ENCODE results near the gene DDIAS.
"Not testable (repeated sequence)": the region's sequence is repeated elsewhere in the genome, so short reads cannot be mapped to it uniquely, and the experiment has no call there.

The DDIAS gene, protein sequence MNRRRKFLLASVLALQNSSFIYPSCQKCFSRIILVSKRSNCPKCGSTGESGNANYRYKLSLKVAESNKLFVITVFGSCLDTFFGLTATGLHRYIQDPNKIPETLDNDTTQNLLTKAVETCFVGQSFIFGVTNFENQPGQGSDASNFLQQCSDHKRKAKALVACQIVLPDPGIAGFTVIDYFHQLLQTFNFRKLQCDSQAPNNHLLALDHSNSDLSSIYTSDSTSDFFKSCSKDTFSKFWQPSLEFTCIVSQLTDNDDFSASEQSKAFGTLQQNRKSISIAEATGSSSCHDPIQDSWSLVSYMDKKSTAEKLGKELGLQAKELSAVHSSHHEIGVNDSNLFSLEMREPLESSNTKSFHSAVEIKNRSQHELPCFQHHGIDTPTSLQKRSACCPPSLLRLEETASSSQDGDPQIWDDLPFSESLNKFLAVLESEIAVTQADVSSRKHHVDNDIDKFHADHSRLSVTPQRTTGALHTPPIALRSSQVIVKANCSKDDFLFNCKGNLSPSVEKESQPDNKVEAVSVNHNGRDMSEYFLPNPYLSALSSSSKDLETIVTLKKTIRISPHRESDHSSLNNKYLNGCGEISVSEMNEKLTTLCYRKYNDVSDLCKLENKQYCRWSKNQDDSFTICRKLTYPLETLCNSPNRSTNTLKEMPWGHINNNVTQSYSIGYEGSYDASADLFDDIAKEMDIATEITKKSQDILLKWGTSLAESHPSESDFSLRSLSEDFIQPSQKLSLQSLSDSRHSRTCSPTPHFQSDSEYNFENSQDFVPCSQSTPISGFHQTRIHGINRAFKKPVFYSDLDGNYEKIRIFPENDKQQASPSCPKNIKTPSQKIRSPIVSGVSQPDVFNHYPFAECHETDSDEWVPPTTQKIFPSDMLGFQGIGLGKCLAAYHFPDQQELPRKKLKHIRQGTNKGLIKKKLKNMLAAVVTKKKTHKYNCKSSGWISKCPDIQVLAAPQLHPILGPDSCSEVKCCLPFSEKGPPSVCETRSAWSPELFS

DNA sequence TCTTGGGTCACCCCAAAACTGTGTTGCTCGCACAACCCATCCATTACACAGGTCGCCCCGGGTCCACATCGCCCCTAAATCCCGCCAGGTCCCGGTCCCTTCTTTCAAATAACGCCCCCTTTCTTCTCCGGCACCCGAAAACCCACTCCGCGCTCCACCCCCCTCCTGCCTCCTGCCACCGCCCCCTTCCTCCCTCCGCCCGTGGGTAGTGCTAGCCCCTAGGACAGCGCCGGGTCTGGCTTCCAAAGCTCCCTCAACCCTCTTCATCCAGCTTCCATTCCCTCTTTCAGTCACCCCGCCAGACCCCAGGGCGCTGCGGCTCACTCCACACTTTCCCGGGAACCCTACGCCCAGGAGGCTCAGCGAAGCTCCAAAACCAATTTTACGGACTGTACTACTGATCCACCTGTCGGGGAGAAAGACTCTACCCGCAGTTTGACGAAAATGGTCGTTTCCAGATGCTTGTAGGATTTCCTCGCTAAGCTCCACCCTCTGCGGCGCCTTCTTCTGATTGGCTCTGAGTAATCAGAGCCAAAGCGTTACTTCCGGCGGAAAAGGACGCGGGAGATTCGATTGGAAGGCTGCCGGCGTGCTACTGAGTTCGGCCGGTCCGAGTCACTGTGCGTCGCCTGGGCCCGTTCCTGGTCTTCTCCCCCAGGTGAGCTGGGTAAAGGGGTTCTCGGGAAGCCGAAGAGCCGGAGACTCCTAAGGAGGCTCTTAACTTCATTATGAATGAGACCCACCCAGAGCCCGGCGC, at the start of gene DDIAS:
DDIAS (plus strand) TSS at position 572 of the 757 bp plus-strand sequence. CDS start 13,003 bp downstream, outside the sequence.
- DNase-seq (ENCODE audit: low spot score) = peak; percentile 75

DNA sequence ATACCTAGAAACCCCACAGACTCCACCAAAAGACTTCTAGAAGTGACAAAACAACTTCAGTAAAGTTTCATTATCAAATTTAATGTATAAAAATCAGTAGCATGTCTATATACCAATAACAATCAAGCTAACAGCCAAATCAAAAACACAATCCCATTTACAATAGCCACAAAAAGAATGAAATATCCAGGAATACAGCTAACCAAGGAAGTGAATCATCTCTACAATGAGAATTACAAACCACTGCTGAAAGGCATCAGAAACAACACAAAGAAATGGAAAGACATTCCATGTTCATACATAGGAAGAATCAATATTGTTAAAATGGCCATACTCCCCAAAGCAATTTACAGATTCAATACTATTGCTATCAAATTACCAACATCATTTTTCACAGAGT, 47.3 kb upstream of the DDIAS start:
- DNase-seq (ENCODE audit: low spot score) = no peak

DNA sequence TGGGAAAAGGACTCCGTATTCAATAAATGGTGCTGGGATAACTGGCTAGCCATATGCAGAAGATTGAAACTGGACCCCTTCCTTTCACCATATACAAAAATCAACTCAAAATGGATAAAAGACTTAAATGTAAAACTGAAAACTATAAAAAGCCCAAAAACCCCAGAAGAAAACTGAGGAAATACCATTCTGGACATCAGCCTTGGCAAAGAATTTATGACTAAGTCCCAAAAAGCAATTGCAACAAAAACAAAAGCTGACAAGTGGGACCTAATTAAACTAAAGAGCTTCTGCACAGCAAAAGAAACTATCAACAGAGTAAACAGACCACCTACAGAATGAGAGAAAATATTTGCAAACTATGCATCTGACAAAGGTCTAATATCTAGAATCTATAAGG, 46.6 kb upstream of the DDIAS start:
- DNase-seq (ENCODE audit: low spot score) = not testable (repeated sequence)

GRCh38 chr11:82855616-82856015, 45.9 kb upstream of the DDIAS start:
- no peak for DNase-seq (ENCODE audit: low spot score)

- DNase-seq (ENCODE audit: low spot score) = no peak
These were observed 44.4 kb upstream of the DDIAS start for GRCh38 chr11:82857145-82857544.

DNA sequence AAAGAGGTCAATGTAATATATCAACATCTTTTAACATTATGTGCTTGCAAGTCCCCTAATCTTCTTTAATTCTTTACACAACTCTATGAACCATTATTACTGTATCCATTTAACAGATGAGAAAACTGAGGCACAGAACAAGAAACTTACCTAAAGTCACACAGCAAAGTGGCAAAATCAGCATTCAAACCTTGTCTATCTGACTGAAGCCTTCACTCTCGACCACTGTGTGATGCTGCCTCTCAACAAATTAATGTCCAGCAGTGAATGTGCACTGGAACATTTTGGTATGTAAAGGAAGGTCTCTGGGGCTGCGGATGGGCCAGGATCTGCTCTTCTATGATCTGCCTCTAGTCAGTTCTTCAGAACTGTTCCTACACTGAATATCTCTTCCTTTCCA, 43.4 kb upstream of the DDIAS start:
- no peak for DNase-seq (ENCODE audit: low spot score)

GRCh38 chr11:82858556-82859091, 42.9 kb upstream of the DDIAS start:
- DNase-seq (ENCODE audit: low spot score) = no peak

- DNase-seq (ENCODE audit: low spot score) = no peak
These were observed 41.8 kb upstream of the DDIAS start for GRCh38 chr11:82859750-82860149.

GRCh38 chr11:82862379-82862778, 39.2 kb upstream of the DDIAS start:
- no peak for DNase-seq (ENCODE audit: low spot score)

GRCh38 chr11:82863209-82863608, 38.3 kb upstream of the DDIAS start:
- DNase-seq (ENCODE audit: low spot score) = no peak

GRCh38 chr11:82864268-82864667, 37.3 kb upstream of the DDIAS start:
- DNase-seq (ENCODE audit: low spot score) = peak; percentile 30

- DNase-seq (ENCODE audit: low spot score) = no peak
These were observed 35.7 kb upstream of the DDIAS start for GRCh38 chr11:82865841-82866240.

DNA sequence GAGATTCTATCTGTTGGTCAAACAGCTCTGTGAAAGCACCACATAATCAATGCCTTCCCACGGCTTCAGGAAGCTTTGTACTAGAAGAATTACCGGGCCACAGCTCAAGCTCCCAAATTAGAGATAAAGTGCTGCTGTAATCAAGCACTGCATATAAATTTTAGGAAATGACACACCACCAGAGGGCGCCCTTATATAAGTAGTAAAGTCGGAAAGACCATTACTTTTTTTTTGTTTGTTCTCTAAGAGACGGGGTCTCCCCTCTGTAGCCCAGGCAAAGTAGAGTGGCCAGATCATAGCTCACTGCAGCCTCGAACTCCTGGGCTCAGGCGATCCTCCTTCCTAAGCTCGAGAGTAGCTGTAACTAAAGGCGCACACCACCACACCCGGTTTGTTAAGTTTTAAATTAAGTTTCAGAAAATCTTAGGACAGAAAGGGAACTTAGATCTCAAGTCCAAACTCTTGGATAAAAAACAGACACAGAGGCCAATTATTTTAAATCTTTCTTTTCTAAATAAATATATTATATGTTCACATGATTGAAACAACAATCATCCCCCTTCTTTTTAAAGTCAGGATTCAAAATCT, 33.9 kb upstream of the DDIAS start:
- peak; percentile 42 for DNase-seq (ENCODE audit: low spot score)

DNA sequence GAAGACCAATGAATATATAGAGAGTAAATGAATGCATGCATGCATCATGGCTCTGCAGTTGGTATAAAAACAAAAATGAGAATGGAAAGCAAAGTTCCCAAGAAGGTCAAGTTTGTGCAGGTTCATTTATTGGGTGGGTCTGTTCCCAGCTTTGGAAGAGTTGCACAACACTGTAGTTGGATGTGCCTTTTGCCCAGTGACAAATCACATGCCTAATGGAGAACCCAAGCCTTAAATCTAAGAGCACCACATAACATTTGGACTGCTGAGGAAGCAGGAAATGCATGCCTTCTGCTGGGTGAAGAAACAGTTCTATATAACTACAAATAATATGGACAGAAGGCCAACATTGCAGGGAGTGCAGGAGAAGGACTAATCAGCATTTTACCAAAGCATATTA, 31.9 kb upstream of the DDIAS start:
- no peak for DNase-seq (ENCODE audit: low spot score)

- DNase-seq (ENCODE audit: low spot score) = no peak
These were observed 29.9 kb upstream of the DDIAS start for GRCh38 chr11:82871646-82872045.

DNA sequence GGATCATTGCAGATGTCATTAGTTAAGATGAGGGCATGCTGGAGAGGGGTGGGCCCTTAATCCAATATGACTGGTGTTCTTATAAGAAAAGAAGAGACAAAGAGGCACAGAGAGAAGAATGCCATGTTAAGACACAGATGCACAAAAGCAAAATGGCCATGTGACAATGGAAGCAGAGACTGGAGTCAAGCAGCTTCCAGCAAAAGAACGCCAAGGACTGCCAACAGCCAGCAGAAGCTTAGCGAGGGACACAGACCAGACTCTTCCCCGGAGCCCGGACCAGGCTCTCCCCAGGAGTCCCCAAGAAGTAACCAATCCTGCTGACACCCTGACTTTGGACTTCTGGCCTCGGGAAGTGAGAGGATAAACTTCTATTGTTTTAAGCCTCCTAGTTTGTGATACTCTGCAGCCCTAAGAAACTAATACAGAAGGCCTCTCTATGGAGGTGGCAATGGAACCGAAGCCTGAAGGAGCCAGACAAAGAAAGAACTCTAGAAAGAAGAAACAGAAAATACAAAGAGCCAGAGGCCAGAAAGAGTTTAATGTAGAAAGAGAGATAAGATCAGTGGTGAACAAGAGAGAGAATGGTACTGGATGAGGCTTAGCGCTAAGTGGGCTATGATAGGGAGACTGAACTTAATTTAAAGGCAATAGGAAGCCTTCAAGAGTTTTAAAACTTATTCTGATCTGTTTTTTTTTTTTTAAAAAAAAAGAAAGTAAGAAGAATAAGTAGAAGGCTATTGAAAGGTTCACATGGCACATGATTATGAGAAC, 29.0 kb upstream of the DDIAS start:
- DNase-seq (ENCODE audit: low spot score) = no peak

- DNase-seq (ENCODE audit: low spot score) = no peak
These were observed 27.6 kb upstream of the DDIAS start for GRCh38 chr11:82873919-82874333.

DNA sequence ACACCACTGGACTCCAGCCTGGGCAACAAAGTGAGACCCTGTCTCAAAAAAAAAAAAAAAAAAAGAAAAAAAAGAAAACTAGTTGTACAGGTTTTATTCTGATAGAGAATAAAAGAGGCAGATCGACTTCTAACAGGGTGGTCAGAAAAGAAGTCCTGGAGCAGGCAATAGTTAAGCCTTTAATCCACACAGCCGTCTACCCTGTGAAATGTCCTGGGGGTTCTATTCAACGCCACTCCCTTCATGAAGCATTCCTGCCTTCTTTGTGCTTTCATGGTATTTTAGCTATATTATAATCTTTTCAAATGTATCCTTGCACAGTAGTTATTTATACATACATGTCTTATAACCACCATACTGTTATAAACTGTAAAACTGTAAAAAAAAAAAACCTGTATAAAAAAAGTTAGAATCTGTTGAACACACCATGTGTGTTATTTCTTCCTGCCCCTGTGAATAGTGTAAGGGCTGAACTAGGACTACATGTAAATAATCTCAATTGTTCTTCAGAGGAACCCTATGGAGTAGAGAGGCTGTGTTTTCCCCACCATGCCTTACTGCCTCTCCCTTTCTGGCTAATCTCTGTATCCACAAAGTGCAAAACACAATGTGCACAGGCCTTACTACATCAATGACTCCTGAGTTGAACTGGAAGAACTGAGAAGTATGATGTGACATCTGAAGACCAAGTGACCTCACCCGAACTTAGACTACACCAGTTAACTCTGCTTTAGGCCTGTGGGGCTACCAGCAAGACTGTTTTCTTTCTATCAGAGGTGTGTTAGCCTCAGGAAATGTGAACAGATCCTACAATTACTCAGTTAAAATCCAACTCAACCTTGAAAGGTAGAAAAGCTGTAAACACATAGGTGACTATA, 26.7 kb upstream of the DDIAS start:
- DNase-seq (ENCODE audit: low spot score) = no peak

GRCh38 chr11:82883853-82884252, 17.7 kb upstream of the DDIAS start:
- no peak for DNase-seq (ENCODE audit: low spot score)
